ENCODE data around the gene ACOT8.

The ACOT8 gene

GRCh38 chr20:45792317-45793118, 64.7 kb downstream of the ACOT8 start:
- peaks cover 24% of the 10 kb centered on the region for H3K36me3 ChIP-seq (replicated peaks; ENCODE audit: low read depth, low read length)
- H3K27me3 ChIP-seq (ENCODE audit: low read depth, low read length): peaks cover 7% of the 10 kb centered on the region; the same call in 1 of the 2 replicates
- H3K27ac ChIP-seq (ENCODE audit: low read length): peak overlapping the region; percentile 41
- H3K9ac ChIP-seq (ENCODE audit: low read length): peak overlapping the region; percentile 85
- H3K4me1 ChIP-seq (ENCODE audit: low read length): peaks cover 6% of the 10 kb centered on the region
- no peaks in the 10 kb centered on the region for H3K9me3 ChIP-seq (ENCODE audit: insufficient read depth, low read length)
- peak overlapping the region; percentile 87 for H3K4me2 ChIP-seq (ENCODE audit: low read length)
- no peaks in the 10 kb centered on the region for H4K20me1 ChIP-seq (ENCODE audit: insufficient read depth, low read length)
- no peak for TF ChIP-seq CTCF (IDR thresholded peaks at IDR 0.05; ENCODE audit: low read depth, low read length)
- no peak for TF ChIP-seq EZH2phosphoT487 (IDR thresholded peaks at IDR 0.05; ENCODE audit: low read depth)
- peak overlapping the region; percentile 96 for H2AFZ ChIP-seq (ENCODE audit: low read depth, low read length)
- peak overlapping the region; percentile 82 for H3K4me3 ChIP-seq (ENCODE audit: low read length)
- H3K79me2 ChIP-seq (ENCODE audit: low read length): peaks cover 12% of the 10 kb centered on the region
